Measurements from ENCODE around the gene STAC3.

Gene STAC3

GRCh38 chr12:57260366-57260765 lies 9.4 kb upstream of the STAC3 start:
- no peak overlapping the region for H3K4me2 ChIP-seq (ENCODE audit: low read length)
- no peak overlapping the region for H3K4me3 ChIP-seq (ENCODE audit: low read length)
- no peak overlapping the region for H2AFZ ChIP-seq (ENCODE audit: low read depth, low read length)
- peaks cover 14% of the 10 kb centered on the region for H3K36me3 ChIP-seq (replicated peaks; ENCODE audit: low read depth, low read length)
- H3K9ac ChIP-seq (ENCODE audit: low read length), result no peak overlapping the region
- no peaks in the 10 kb centered on the region for H3K9me3 ChIP-seq (ENCODE audit: insufficient read depth, low read length)
- H4K20me1 ChIP-seq (ENCODE audit: insufficient read depth, low read length), result no peaks in the 10 kb centered on the region
- TF ChIP-seq CTCF (IDR thresholded peaks at IDR 0.05; ENCODE audit: low read depth, low read length) (no peak), EZH2phosphoT487 (IDR thresholded peaks at IDR 0.05; ENCODE audit: low read depth) (no peak)
- H3K27ac ChIP-seq (ENCODE audit: low read length), result no peak overlapping the region
- H3K27me3 ChIP-seq (ENCODE audit: low read depth, low read length), result no peaks in the 10 kb centered on the region
- no peaks in the 10 kb centered on the region for H3K4me1 ChIP-seq (ENCODE audit: low read length)
- no peaks in the 10 kb centered on the region for H3K79me2 ChIP-seq (ENCODE audit: low read length)

- Histone ChIP-seq H3K4me2 (ENCODE audit: low read length) (no peak overlapping the region), H3K79me2 (ENCODE audit: low read length) (no peaks in the 10 kb centered on the region), H3K9ac (ENCODE audit: low read length) (no peak overlapping the region), H3K4me3 (ENCODE audit: low read length) (no peak overlapping the region), H3K27me3 (ENCODE audit: low read depth, low read length) (no peaks in the 10 kb centered on the region), H3K36me3 (replicated peaks; ENCODE audit: low read depth, low read length) (peaks cover 15% of the 10 kb centered on the region), H2AFZ (ENCODE audit: low read depth, low read length) (no peak overlapping the region), H3K27ac (ENCODE audit: low read length) (no peak overlapping the region), H4K20me1 (ENCODE audit: insufficient read depth, low read length) (no peaks in the 10 kb centered on the region), H3K9me3 (ENCODE audit: insufficient read depth, low read length) (no peaks in the 10 kb centered on the region), H3K4me1 (ENCODE audit: low read length) (no peaks in the 10 kb centered on the region)
- TF ChIP-seq CTCF (IDR thresholded peaks at IDR 0.05; ENCODE audit: low read depth, low read length) (no peak), EZH2phosphoT487 (IDR thresholded peaks at IDR 0.05; ENCODE audit: low read depth) (no peak)
Observed at GRCh38 chr12:57258977-57259970, 8.3 kb upstream of the STAC3 start.

- no peak for TF ChIP-seq EZH2phosphoT487 (IDR thresholded peaks at IDR 0.05; ENCODE audit: low read depth)
- TF ChIP-seq CTCF (IDR thresholded peaks at IDR 0.05; ENCODE audit: low read depth, low read length), result no peak
- no peak overlapping the region for H3K27ac ChIP-seq (ENCODE audit: low read length)
- H3K36me3 ChIP-seq (replicated peaks; ENCODE audit: low read depth, low read length), result peaks cover 15% of the 10 kb centered on the region
- no peaks in the 10 kb centered on the region for H3K4me1 ChIP-seq (ENCODE audit: low read length)
- H3K4me3 ChIP-seq (ENCODE audit: low read length), result no peak overlapping the region
- H3K79me2 ChIP-seq (ENCODE audit: low read length), result no peaks in the 10 kb centered on the region
- H3K4me2 ChIP-seq (ENCODE audit: low read length), result no peak overlapping the region
- H4K20me1 ChIP-seq (ENCODE audit: insufficient read depth, low read length), result no peaks in the 10 kb centered on the region
- no peak overlapping the region for H2AFZ ChIP-seq (ENCODE audit: low read depth, low read length)
- no peaks in the 10 kb centered on the region for H3K27me3 ChIP-seq (ENCODE audit: low read depth, low read length)
- H3K9me3 ChIP-seq (ENCODE audit: insufficient read depth, low read length), result no peaks in the 10 kb centered on the region
- H3K9ac ChIP-seq (ENCODE audit: low read length), result no peak overlapping the region
Observed at GRCh38 chr12:57255916-57256315, 4.9 kb upstream of the STAC3 start.

GRCh38 chr12:57254506-57255280 lies 3.7 kb upstream of the STAC3 start:
- Histone ChIP-seq H3K9me3 (ENCODE audit: insufficient read depth, low read length) (no peaks in the 10 kb centered on the region), H3K27ac (ENCODE audit: low read length) (no peak overlapping the region), H4K20me1 (ENCODE audit: insufficient read depth, low read length) (no peaks in the 10 kb centered on the region), H3K9ac (ENCODE audit: low read length) (no peak overlapping the region), H3K36me3 (replicated peaks; ENCODE audit: low read depth, low read length) (peaks cover 15% of the 10 kb centered on the region), H3K79me2 (ENCODE audit: low read length) (no peaks in the 10 kb centered on the region), H3K4me3 (ENCODE audit: low read length) (no peak overlapping the region), H3K27me3 (ENCODE audit: low read depth, low read length) (no peaks in the 10 kb centered on the region), H3K4me2 (ENCODE audit: low read length) (no peak overlapping the region), H3K4me1 (ENCODE audit: low read length) (no peaks in the 10 kb centered on the region), H2AFZ (ENCODE audit: low read depth, low read length) (no peak overlapping the region)
- TF ChIP-seq EZH2phosphoT487 (IDR thresholded peaks at IDR 0.05; ENCODE audit: low read depth) (no peak), CTCF (IDR thresholded peaks at IDR 0.05; ENCODE audit: low read depth, low read length) (no peak)
